PFSK-1 (cell line): ENCODE measurements around the gene SGCA.

Experiments used
- POLR2AphosphoS5 ChIP-seq: IDR thresholded peaks from 2 replicates; pipeline ENCODE4 v1.6.1; 2012; ENCODE audit warnings: low read depth, mild to moderate bottlenecking, control low read depth, low read length, moderate library complexity
- REST ChIP-seq, 2 experiments: IDR thresholded peaks; 2 replicates each; pipeline versions ENCODE4 v1.6.1 to v1.8.0; 2011 to 2012; ENCODE audit warnings: low read depth in 2 of 2, low read length in 2 of 2, control low read depth in 1 of 2, inconsistent platforms in 1 of 2, mild to moderate bottlenecking in 1 of 2, moderate library complexity in 1 of 2; ENCODE audit not compliant: insufficient read depth in 1 of 2
- SIN3A ChIP-seq: IDR thresholded peaks from 2 replicates; pipeline ENCODE4 v1.6.1; 2012; ENCODE audit warnings: mild to moderate bottlenecking, low read length, moderate library complexity, borderline replicate concordance; ENCODE audit not compliant: insufficient read depth
- TAF1 ChIP-seq: IDR thresholded peaks from 2 replicates; pipeline ENCODE4 v1.6.1; 2012; ENCODE audit warnings: low read length, control low read depth, borderline replicate concordance; ENCODE audit not compliant: insufficient read depth

- no peak for TF ChIP-seq REST (IDR thresholded peaks at IDR 0.05; ENCODE audit: insufficient read depth in 1 of 2, low read depth in 2 of 2, low read length in 2 of 2)
- no peak for TF ChIP-seq POLR2AphosphoS5
- TF ChIP-seq SIN3A, result no peak
- no peak for TF ChIP-seq TAF1
These were observed 22.1 kb downstream of the SGCA start for GRCh38 chr17:50187751-50188530.
